ENCODE data around the gene PRDX1. TPM values are rescaled to one million over a fixed set of nuclear protein-coding genes. Genes with fewer than 3 reads are reported as not detected.

Gene PRDX1
- total and polyA plus RNA-seq, 2 of the 13 experiments (the other 11 are each of a cell fraction or from before 2014, with no cell fraction given) = 761 to 1,898 TPM

DNA sequence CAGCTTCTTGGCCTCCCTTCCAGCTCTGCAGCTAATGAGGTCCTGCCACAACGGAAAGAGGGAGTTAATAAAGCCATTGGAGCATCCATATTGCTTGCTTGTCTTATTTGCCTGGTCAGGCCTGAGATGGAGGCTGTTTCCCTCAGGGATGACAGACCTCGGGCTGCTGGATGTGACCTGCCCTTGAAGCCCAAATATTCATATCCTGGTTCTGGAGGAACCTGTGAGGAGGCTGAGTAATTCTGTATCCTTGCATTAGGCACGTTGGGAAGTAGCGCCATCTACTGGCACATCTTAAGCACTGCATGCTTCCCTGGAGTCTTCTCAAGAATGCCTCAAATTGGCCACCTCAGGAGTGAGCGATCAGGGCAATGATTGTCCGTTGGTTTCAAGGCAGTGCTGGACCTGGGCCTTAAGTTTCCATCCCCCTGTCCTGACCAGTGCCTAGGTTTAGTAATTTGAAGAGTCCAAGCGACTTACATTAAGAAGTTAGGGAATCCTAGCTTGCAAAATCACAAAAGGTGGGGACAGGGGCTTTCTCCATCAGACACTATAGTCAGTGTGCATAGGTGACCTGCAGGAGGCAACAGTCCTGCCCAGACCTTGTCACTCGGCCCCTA, 48.4 kb upstream of the PRDX1 start (continued):
- TF ChIP-seq, protein P1, sequence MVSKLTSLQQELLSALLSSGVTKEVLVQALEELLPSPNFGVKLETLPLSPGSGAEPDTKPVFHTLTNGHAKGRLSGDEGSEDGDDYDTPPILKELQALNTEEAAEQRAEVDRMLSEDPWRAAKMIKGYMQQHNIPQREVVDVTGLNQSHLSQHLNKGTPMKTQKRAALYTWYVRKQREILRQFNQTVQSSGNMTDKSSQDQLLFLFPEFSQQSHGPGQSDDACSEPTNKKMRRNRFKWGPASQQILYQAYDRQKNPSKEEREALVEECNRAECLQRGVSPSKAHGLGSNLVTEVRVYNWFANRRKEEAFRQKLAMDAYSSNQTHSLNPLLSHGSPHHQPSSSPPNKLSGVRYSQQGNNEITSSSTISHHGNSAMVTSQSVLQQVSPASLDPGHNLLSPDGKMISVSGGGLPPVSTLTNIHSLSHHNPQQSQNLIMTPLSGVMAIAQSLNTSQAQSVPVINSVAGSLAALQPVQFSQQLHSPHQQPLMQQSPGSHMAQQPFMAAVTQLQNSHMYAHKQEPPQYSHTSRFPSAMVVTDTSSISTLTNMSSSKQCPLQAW (CRISPR knock-in tag; IDR thresholded peaks at IDR 0.05) = 0 out of 2 replicates have a peak, but pooled peaks have one; percentile 13
- TF ChIP-seq RAD21 (CRISPR knock-in tag; IDR thresholded peaks at IDR 0.05) (peak; percentile 87), ZEB1 (IDR thresholded peaks at IDR 0.05; ENCODE audit: insufficient replicate concordance, low read depth) (peak; percentile 42), KDM3A (CRISPR knock-in tag; IDR thresholded peaks at IDR 0.05; ENCODE audit: low read depth) (peak; percentile 81; the same call in 1 of the 2 replicates), KLF16 (CRISPR knock-in tag; IDR thresholded peaks at IDR 0.05) (0 out of 4 replicates have a peak, but pooled peaks of 1 of the 2 experiments have one; percentile 23), ERF (CRISPR knock-in tag; IDR thresholded peaks at IDR 0.05) (peak; percentile 70; the same call in 1 of the 2 replicates), DPF2 (CRISPR knock-in tag; IDR thresholded peaks at IDR 0.05; ENCODE audit: borderline replicate concordance, low read depth) (no peak), YEATS4 (CRISPR knock-in tag; IDR thresholded peaks at IDR 0.05; ENCODE audit: borderline replicate concordance) (no peak), SMAD9 (CRISPR knock-in tag; IDR thresholded peaks at IDR 0.05) (no peak), MED13 (CRISPR knock-in tag; IDR thresholded peaks at IDR 0.05) (no peak), ZSCAN30 (CRISPR knock-in tag; IDR thresholded peaks at IDR 0.05) (peak; percentile 42; the same call in 1 of the 2 replicates), ZNF879 (CRISPR knock-in tag; IDR thresholded peaks at IDR 0.05) (no peak), POLR2AphosphoS5 (IDR thresholded peaks at IDR 0.05; ENCODE audit: low read depth, low read length) (0 out of 2 replicates have a peak, but pooled peaks have one; percentile 15), ZNF652 (CRISPR knock-in tag; IDR thresholded peaks at IDR 0.05; ENCODE audit: borderline replicate concordance, low read depth) (peak; percentile 34; the same call in 1 of the 2 replicates), SMC3 (IDR thresholded peaks at IDR 0.05; ENCODE audit: low read length) (peak; percentile 89), THAP11 (CRISPR knock-in tag; IDR thresholded peaks at IDR 0.05) (peak; percentile 50; the same call in 1 of the 2 replicates)
- TF ChIP-seq, protein P2, sequence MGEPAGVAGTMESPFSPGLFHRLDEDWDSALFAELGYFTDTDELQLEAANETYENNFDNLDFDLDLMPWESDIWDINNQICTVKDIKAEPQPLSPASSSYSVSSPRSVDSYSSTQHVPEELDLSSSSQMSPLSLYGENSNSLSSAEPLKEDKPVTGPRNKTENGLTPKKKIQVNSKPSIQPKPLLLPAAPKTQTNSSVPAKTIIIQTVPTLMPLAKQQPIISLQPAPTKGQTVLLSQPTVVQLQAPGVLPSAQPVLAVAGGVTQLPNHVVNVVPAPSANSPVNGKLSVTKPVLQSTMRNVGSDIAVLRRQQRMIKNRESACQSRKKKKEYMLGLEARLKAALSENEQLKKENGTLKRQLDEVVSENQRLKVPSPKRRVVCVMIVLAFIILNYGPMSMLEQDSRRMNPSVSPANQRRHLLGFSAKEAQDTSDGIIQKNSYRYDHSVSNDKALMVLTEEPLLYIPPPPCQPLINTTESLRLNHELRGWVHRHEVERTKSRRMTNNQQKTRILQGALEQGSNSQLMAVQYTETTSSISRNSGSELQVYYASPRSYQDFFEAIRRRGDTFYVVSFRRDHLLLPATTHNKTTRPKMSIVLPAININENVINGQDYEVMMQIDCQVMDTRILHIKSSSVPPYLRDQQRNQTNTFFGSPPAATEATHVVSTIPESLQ (CRISPR knock-in tag; conservative IDR thresholded peaks at IDR 0.05) = no peak
- TF ChIP-seq, protein P3, sequence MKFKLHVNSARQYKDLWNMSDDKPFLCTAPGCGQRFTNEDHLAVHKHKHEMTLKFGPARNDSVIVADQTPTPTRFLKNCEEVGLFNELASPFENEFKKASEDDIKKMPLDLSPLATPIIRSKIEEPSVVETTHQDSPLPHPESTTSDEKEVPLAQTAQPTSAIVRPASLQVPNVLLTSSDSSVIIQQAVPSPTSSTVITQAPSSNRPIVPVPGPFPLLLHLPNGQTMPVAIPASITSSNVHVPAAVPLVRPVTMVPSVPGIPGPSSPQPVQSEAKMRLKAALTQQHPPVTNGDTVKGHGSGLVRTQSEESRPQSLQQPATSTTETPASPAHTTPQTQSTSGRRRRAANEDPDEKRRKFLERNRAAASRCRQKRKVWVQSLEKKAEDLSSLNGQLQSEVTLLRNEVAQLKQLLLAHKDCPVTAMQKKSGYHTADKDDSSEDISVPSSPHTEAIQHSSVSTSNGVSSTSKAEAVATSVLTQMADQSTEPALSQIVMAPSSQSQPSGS (CRISPR knock-in tag; IDR thresholded peaks at IDR 0.05) = no peak
- TF ChIP-seq, protein P4, sequence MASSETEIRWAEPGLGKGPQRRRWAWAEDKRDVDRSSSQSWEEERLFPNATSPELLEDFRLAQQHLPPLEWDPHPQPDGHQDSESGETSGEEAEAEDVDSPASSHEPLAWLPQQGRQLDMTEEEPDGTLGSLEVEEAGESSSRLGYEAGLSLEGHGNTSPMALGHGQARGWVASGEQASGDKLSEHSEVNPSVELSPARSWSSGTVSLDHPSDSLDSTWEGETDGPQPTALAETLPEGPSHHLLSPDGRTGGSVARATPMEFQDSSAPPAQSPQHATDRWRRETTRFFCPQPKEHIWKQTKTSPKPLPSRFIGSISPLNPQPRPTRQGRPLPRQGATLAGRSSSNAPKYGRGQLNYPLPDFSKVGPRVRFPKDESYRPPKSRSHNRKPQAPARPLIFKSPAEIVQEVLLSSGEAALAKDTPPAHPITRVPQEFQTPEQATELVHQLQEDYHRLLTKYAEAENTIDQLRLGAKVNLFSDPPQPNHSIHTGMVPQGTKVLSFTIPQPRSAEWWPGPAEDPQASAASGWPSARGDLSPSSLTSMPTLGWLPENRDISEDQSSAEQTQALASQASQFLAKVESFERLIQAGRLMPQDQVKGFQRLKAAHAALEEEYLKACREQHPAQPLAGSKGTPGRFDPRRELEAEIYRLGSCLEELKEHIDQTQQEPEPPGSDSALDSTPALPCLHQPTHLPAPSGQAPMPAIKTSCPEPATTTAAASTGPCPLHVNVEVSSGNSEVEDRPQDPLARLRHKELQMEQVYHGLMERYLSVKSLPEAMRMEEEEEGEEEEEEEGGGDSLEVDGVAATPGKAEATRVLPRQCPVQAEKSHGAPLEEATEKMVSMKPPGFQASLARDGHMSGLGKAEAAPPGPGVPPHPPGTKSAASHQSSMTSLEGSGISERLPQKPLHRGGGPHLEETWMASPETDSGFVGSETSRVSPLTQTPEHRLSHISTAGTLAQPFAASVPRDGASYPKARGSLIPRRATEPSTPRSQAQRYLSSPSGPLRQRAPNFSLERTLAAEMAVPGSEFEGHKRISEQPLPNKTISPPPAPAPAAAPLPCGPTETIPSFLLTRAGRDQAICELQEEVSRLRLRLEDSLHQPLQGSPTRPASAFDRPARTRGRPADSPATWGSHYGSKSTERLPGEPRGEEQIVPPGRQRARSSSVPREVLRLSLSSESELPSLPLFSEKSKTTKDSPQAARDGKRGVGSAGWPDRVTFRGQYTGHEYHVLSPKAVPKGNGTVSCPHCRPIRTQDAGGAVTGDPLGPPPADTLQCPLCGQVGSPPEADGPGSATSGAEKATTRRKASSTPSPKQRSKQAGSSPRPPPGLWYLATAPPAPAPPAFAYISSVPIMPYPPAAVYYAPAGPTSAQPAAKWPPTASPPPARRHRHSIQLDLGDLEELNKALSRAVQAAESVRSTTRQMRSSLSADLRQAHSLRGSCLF (CRISPR knock-in tag; IDR thresholded peaks at IDR 0.05; ENCODE audit: borderline replicate concordance) = no peak
- TF ChIP-seq, protein P5, sequence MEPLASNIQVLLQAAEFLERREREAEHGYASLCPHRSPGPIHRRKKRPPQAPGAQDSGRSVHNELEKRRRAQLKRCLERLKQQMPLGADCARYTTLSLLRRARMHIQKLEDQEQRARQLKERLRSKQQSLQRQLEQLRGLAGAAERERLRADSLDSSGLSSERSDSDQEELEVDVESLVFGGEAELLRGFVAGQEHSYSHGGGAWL (CRISPR knock-in tag; IDR thresholded peaks at IDR 0.05) = no peak

Measured in HepG2 (cell line).